ENCODE data around the gene ADAMTS6.

GRCh38 chr5:65126542-65127069 is 355.1 kb downstream of the ADAMTS6 start:
- TF ChIP-seq CTCF (IDR thresholded peaks at IDR 0.05), result no peak
- TF ChIP-seq POLR2A (IDR thresholded peaks at IDR 0.05), result no peak

All from heart left ventricle (tissue), 13 donors.